ENCODE data around the gene COG3.
A peak's percentile ranks its signal among the peaks of the same experiment; 100 is the strongest.

Gene COG3

DNA sequence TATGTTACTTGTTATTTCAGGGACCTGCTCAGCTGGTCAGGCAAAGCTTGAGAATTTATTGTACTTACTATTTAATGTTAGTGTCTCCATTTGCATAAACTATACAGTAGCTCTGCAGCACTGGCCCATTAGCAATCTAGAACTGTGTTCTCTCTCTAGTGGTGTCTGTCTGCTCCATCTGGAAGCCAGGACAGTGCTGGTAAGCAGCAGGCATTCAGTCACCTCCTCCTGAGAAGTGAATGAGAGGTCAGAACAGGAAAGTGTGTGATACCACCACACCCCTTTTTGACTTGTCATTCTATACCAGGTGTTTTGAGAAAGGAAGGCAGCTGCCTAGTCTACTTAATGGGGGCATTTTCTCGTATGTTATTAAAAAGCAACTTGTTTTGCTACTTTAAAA is 3.9 kb downstream of the COG3 start:
- no peak for TF ChIP-seq POLR2A (IDR thresholded peaks at IDR 0.05; ENCODE audit: low read length)
- TF ChIP-seq GATA1 (IDR thresholded peaks at IDR 0.05; ENCODE audit: low read depth, low read length), result no peak
- DNase-seq, result peak in 1 of 2 experiments; percentile 4

- TF ChIP-seq POLR2A (IDR thresholded peaks at IDR 0.05; ENCODE audit: low read length), result no peak
- no peak for TF ChIP-seq GATA1 (IDR thresholded peaks at IDR 0.05; ENCODE audit: low read depth, low read length)
- no peak for DNase-seq
Measured at GRCh38 chr13:45472171-45472705, 7.5 kb downstream of the COG3 start.

GRCh38 chr13:45473627-45474026 is 8.9 kb downstream of the COG3 start:
- peak; percentile 9 to 36 for DNase-seq
- TF ChIP-seq POLR2A (IDR thresholded peaks at IDR 0.05; ENCODE audit: low read length), result no peak
- TF ChIP-seq GATA1 (IDR thresholded peaks at IDR 0.05; ENCODE audit: low read depth, low read length), result no peak

- no peak for TF ChIP-seq POLR2A (IDR thresholded peaks at IDR 0.05; ENCODE audit: low read length)
- no peak for TF ChIP-seq GATA1 (IDR thresholded peaks at IDR 0.05; ENCODE audit: low read depth, low read length)
- DNase-seq, result no peak
Measured at GRCh38 chr13:45474584-45475454, 10.1 kb downstream of the COG3 start.

- TF ChIP-seq GATA1 (IDR thresholded peaks at IDR 0.05; ENCODE audit: low read depth, low read length) (no peak), POLR2A (IDR thresholded peaks at IDR 0.05; ENCODE audit: low read length) (no peak)
- no peak for DNase-seq
Measured at GRCh38 chr13:45479661-45480060, 14.9 kb downstream of the COG3 start.

GRCh38 chr13:45481688-45482087 is 16.9 kb downstream of the COG3 start:
- no peak for DNase-seq

GRCh38 chr13:45482571-45483173 is 17.9 kb downstream of the COG3 start:
- no peak for TF ChIP-seq GATA1 (IDR thresholded peaks at IDR 0.05; ENCODE audit: low read depth, low read length)
- no peak for TF ChIP-seq POLR2A (IDR thresholded peaks at IDR 0.05; ENCODE audit: low read length)
- no peak for DNase-seq

More at GRCh38 chr13:45481688-45482087, 16.9 kb downstream of the COG3 start:
- no peak for TF ChIP-seq POLR2A (IDR thresholded peaks at IDR 0.05; ENCODE audit: low read length)
- TF ChIP-seq GATA1 (IDR thresholded peaks at IDR 0.05; ENCODE audit: low read depth, low read length), result no peak

DNA sequence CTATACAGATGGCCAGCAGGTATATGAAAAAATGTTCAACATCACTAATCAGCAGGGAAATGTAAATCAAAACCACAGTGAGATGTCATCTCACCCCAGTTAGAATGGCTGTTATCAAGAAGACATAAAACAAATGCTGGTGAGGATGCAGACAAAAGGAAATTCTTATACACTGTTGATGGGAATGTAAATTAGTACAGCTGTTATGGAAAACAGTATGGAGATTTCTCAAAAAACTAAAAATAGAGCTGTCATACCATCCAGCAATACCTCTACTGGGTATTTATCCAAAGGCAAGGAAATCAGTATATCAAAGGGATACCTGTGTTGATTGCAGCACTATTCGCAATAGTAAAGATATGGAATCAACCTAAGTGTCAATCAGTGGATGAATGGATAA is 22.9 kb downstream of the COG3 start:
- DNase-seq, result no peak
- no peak for TF ChIP-seq GATA1 (IDR thresholded peaks at IDR 0.05; ENCODE audit: low read depth, low read length)
- no peak for TF ChIP-seq POLR2A (IDR thresholded peaks at IDR 0.05; ENCODE audit: low read length)

DNA sequence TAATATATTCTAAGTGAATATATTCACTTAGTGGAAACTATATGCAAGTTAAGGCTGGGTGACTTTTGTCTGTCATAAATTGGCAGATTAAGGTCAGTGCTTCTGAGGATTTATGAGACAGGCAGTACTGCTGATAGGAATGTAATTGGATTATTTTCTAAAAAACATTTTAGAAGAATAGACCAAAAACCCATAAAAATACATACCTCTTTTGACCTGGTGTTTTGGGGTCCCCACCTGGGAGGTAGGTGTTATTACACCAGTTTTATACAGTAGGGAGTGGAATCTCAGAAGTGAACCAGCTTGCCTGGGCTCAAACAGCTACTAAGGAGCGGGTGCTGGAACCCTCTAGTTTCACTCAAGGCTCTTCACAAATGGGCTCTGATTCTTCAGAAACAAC is 25.3 kb downstream of the COG3 start:
- peak in 1 of 2 experiments; percentile 4 for DNase-seq
- TF ChIP-seq GATA1 (IDR thresholded peaks at IDR 0.05; ENCODE audit: low read depth, low read length) (no peak), POLR2A (IDR thresholded peaks at IDR 0.05; ENCODE audit: low read length) (no peak)

DNA sequence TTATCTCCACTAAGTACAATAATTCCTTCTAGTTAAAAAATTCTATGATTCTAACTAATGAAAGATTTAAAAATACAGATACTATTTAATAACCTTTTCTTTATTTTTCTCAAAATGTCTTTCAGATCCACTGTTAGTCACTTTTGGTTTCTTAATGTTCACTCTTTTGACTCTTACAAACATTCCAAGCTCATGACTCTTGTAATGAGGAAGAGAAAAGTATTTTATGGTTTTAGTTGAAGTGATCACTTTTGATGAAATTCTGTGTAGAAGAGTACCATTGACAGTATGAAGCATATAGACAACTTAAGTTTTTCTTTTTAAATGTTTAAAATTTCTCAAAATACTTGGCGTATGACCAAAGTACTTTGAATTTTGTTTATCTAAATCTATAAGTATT is 27.8 kb downstream of the COG3 start:
- DNase-seq, result no peak
- TF ChIP-seq POLR2A (IDR thresholded peaks at IDR 0.05; ENCODE audit: low read length) (no peak), GATA1 (IDR thresholded peaks at IDR 0.05; ENCODE audit: low read depth, low read length) (no peak)

GRCh38 chr13:45496942-45497341 is 32.2 kb downstream of the COG3 start:
- no peak for TF ChIP-seq GATA1 (IDR thresholded peaks at IDR 0.05; ENCODE audit: low read depth, low read length)
- no peak for TF ChIP-seq POLR2A (IDR thresholded peaks at IDR 0.05; ENCODE audit: low read length)
- no peak for DNase-seq

GRCh38 chr13:45500492-45501174 is 35.9 kb downstream of the COG3 start:
- TF ChIP-seq GATA1 (IDR thresholded peaks at IDR 0.05; ENCODE audit: low read depth, low read length) (no peak), POLR2A (IDR thresholded peaks at IDR 0.05; ENCODE audit: low read length) (no peak)
- DNase-seq, result peak; percentile 7 to 18

DNA sequence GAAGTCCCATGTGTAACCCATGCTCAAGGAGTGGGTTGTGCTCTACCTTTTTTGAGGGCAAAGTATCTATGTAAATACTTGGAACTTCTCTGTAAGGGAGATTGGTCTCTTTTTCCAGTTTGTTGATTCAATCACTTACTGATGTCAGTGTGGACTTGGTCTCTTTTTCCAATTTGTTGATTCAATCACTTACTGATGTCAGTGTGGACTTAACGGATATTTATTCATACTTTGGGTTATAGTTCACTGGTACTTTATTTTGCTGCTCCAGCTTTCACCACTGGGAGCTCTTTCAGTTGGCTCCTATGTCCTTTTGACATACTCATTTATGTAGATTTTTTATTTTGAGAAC is 36.4 kb downstream of the COG3 start:
- DNase-seq, result no peak
- no peak for TF ChIP-seq GATA1 (IDR thresholded peaks at IDR 0.05; ENCODE audit: low read depth, low read length)
- no peak for TF ChIP-seq POLR2A (IDR thresholded peaks at IDR 0.05; ENCODE audit: low read length)

GRCh38 chr13:45503658-45504057 is 38.9 kb downstream of the COG3 start:
- TF ChIP-seq POLR2A (IDR thresholded peaks at IDR 0.05; ENCODE audit: low read length), result no peak
- DNase-seq, result no peak
